ENCODE results near the gene ATP6V1B1. TPM values are rescaled to one million over a fixed set of nuclear protein-coding genes. Genes with fewer than 3 reads are reported as not detected.

The ATP6V1B1 gene
- total and polyA plus RNA-seq, 3 experiments from 2014 or later, result not detected

GRCh38 chr2:70965506-70965905, 29.8 kb downstream of the ATP6V1B1 start:
- no peaks in the 10 kb centered on the region for H3K36me3 ChIP-seq (ENCODE audit: insufficient read depth, low read length)
- Mint-ChIP-seq H3K4me3 (peak overlapping the region; percentile 69 to 90 (median 85)), H3K27me3 (peaks cover 16 to 25% of the 10 kb centered on the region in 2 donors), H3K9me3 (no peaks in the 10 kb centered on the region), H3K4me1 (peaks cover 5 to 8% (median 8%) of the 10 kb centered on the region in 3 donors), H3K27ac (no peak overlapping the region), H3K36me3 (no peaks in the 10 kb centered on the region)
- no peak for DNase-seq
- H3K9me3 ChIP-seq (ENCODE audit: low read length), result no peaks in the 10 kb centered on the region
- ChIA-PET POLR2A (no interaction called here), CTCF (interaction anchor here (1.0 to 7.8 kb wide), 7 partner anchors 10 to 366 kb away, joined by 3 to 89 read pairs (median 20); partner anchors contain the start of genes ANKRD53, NAGK and ZNF638)
- peaks cover 5% of the 10 kb centered on the region for H3K27me3 ChIP-seq (ENCODE audit: insufficient read depth, low read length, poor library complexity, severe bottlenecking)
- H3K4me1 ChIP-seq (ENCODE audit: insufficient read depth, low read length), result peaks cover 6% of the 10 kb centered on the region
- no peak overlapping the region for H3K27ac ChIP-seq (ENCODE audit: low read depth, low read length)
- H3K4me3 ChIP-seq (ENCODE audit: low read length), result peak overlapping the region; percentile 72

- ChIA-PET POLR2A (interaction anchor here (0.8 kb wide), 1 partner anchor 103 kb away, joined by 5 read pairs; no protein-coding TSS in a partner anchor), CTCF (interaction anchor here (1.2 to 7.8 kb wide), 5 partner anchors 8 to 102 kb away, joined by 3 to 89 read pairs (median 31); partner anchors contain the start of genes ANKRD53 and NAGK)
- Mint-ChIP-seq H3K9me3 (no peaks in the 10 kb centered on the region), H3K4me3 (no peak overlapping the region), H3K36me3 (no peaks in the 10 kb centered on the region), H3K4me1 (peaks cover 5 to 8% (median 8%) of the 10 kb centered on the region in 3 donors), H3K27ac (peak overlapping the region in 1 of 8 donors; percentile 61), H3K27me3 (peaks cover 16 to 22% of the 10 kb centered on the region in 2 donors)
- Histone ChIP-seq H3K4me1 (ENCODE audit: insufficient read depth, low read length) (peaks cover 6% of the 10 kb centered on the region), H3K27ac (ENCODE audit: low read depth, low read length) (no peak overlapping the region), H3K9me3 (ENCODE audit: low read length) (no peaks in the 10 kb centered on the region), H3K27me3 (ENCODE audit: insufficient read depth, low read length, poor library complexity, severe bottlenecking) (peaks cover 5% of the 10 kb centered on the region), H3K4me3 (ENCODE audit: low read length) (no peak overlapping the region), H3K36me3 (ENCODE audit: insufficient read depth, low read length) (no peaks in the 10 kb centered on the region)
- no peak for DNase-seq
These were observed 31.0 kb downstream of the ATP6V1B1 start for GRCh38 chr2:70966681-70967080.

- H3K9me3 Mint-ChIP-seq, result no peaks in the 10 kb centered on the region
- peaks cover 14 to 19% of the 10 kb centered on the region in 2 donors for H3K27me3 Mint-ChIP-seq
- Histone ChIP-seq H3K9me3 (ENCODE audit: low read length) (no peaks in the 10 kb centered on the region), H3K4me3 (ENCODE audit: low read length) (no peak overlapping the region), H3K36me3 (ENCODE audit: insufficient read depth, low read length) (no peaks in the 10 kb centered on the region), H3K27ac (ENCODE audit: low read depth, low read length) (no peak overlapping the region), H3K27me3 (ENCODE audit: insufficient read depth, low read length, poor library complexity, severe bottlenecking) (peaks cover 5% of the 10 kb centered on the region), H3K4me1 (ENCODE audit: insufficient read depth, low read length) (peaks cover 6% of the 10 kb centered on the region)
- ChIA-PET POLR2A (no interaction called here), CTCF (interaction anchor here (1.2 to 7.8 kb wide), 4 partner anchors 8 to 33 kb away, joined by 3 to 89 read pairs (median 38); partner anchors contain the start of gene ANKRD53)
- no peak overlapping the region for H3K27ac Mint-ChIP-seq
- no peak overlapping the region for H3K4me3 Mint-ChIP-seq
- peaks cover 5 to 8% (median 8%) of the 10 kb centered on the region in 3 donors for H3K4me1 Mint-ChIP-seq
- DNase-seq, result no peak
- H3K36me3 Mint-ChIP-seq, result no peaks in the 10 kb centered on the region
These were observed 31.5 kb downstream of the ATP6V1B1 start for GRCh38 chr2:70967189-70967588.

- POLR2A ChIA-PET, result no interaction called here
- no peaks in the 10 kb centered on the region for H3K9me3 Mint-ChIP-seq
- Histone ChIP-seq H3K4me3 (ENCODE audit: low read length) (no peak overlapping the region), H3K27me3 (ENCODE audit: insufficient read depth, low read length, poor library complexity, severe bottlenecking) (no peaks in the 10 kb centered on the region), H3K36me3 (ENCODE audit: insufficient read depth, low read length) (no peaks in the 10 kb centered on the region), H3K27ac (ENCODE audit: low read depth, low read length) (no peak overlapping the region), H3K9me3 (ENCODE audit: low read length) (no peaks in the 10 kb centered on the region), H3K4me1 (ENCODE audit: insufficient read depth, low read length) (peaks cover 18% of the 10 kb centered on the region)
- H3K4me3 Mint-ChIP-seq, result no peak overlapping the region
- H3K4me1 Mint-ChIP-seq, result peaks cover 15 to 23% (median 18%) of the 10 kb centered on the region in 3 donors
- H3K27ac Mint-ChIP-seq, result peak overlapping the region in 1 of 8 donors; percentile 5
- peaks cover 0 to 2% (median 1%) of the 10 kb centered on the region in 3 donors for H3K36me3 Mint-ChIP-seq
- peaks cover 2 to 4% of the 10 kb centered on the region in 2 donors for H3K27me3 Mint-ChIP-seq
- no peak for DNase-seq
- CTCF ChIA-PET, result interaction anchor here (1.1 to 4.2 kb wide), 3 partner anchors 9 to 26 kb away, joined by 5 to 31 read pairs (median 21); no protein-coding TSS in a partner anchor
These were observed 38.9 kb downstream of the ATP6V1B1 start for GRCh38 chr2:70974592-70974991.

- Histone ChIP-seq H3K4me3 (ENCODE audit: low read length) (no peak overlapping the region), H3K27ac (ENCODE audit: low read depth, low read length) (no peak overlapping the region), H3K4me1 (ENCODE audit: insufficient read depth, low read length) (peaks cover 18% of the 10 kb centered on the region), H3K36me3 (ENCODE audit: insufficient read depth, low read length) (no peaks in the 10 kb centered on the region), H3K27me3 (ENCODE audit: insufficient read depth, low read length, poor library complexity, severe bottlenecking) (no peaks in the 10 kb centered on the region), H3K9me3 (ENCODE audit: low read length) (no peaks in the 10 kb centered on the region)
- Mint-ChIP-seq H3K27me3 (peaks cover 2 to 4% of the 10 kb centered on the region in 2 donors), H3K9me3 (no peaks in the 10 kb centered on the region), H3K36me3 (peaks cover 0 to 2% (median 1%) of the 10 kb centered on the region in 3 donors), H3K4me1 (peaks cover 15 to 23% (median 18%) of the 10 kb centered on the region in 3 donors), H3K27ac (peak overlapping the region in 3 of 8 donors; percentile 4 to 84 (median 55)), H3K4me3 (no peak overlapping the region)
- ChIA-PET POLR2A (no interaction called here), CTCF (interaction anchor here (0.6 to 4.2 kb wide), 4 partner anchors 9 to 81 kb away, joined by 4 to 31 read pairs (median 13); no protein-coding TSS in a partner anchor)
- no peak for DNase-seq
These were observed 39.5 kb downstream of the ATP6V1B1 start for GRCh38 chr2:70975237-70975636.

- POLR2A ChIA-PET, result interaction anchor here (1.0 kb wide), 1 partner anchor 90 kb away, joined by 4 read pairs; no protein-coding TSS in a partner anchor
- H3K27me3 ChIP-seq (ENCODE audit: insufficient read depth, low read length, poor library complexity, severe bottlenecking), result no peaks in the 10 kb centered on the region
- Mint-ChIP-seq H3K36me3 (peaks cover 0 to 4% (median 2%) of the 10 kb centered on the region in 3 donors), H3K27ac (peak overlapping the region; percentile 84 to 99 (median 95)), H3K4me1 (peaks cover 15 to 23% (median 18%) of the 10 kb centered on the region in 3 donors), H3K9me3 (no peaks in the 10 kb centered on the region), H3K27me3 (peaks cover 0 to 4% of the 10 kb centered on the region in 2 donors), H3K4me3 (peak overlapping the region; percentile 80 to 95 (median 90))
- CTCF ChIA-PET, result interaction anchor here (1.1 to 9.0 kb wide), 3 partner anchors 13 to 31 kb away, joined by 5 to 89 read pairs (median 5); no protein-coding TSS in a partner anchor
- H3K4me3 ChIP-seq (ENCODE audit: low read length), result peak overlapping the region; percentile 95
- peaks cover 18% of the 10 kb centered on the region for H3K4me1 ChIP-seq (ENCODE audit: insufficient read depth, low read length)
- peak overlapping the region; percentile 54 for H3K27ac ChIP-seq (ENCODE audit: low read depth, low read length)
- peak in 1 of 5 donors; percentile 46 for DNase-seq
- H3K36me3 ChIP-seq (ENCODE audit: insufficient read depth, low read length), result no peaks in the 10 kb centered on the region
- H3K9me3 ChIP-seq (ENCODE audit: low read length), result no peaks in the 10 kb centered on the region
These were observed 42.0 kb downstream of the ATP6V1B1 start for GRCh38 chr2:70977605-70978205.

GRCh38 chr2:70978341-70979179, 42.9 kb downstream of the ATP6V1B1 start, which contains the start of gene ANKRD53:
ANKRD53 (plus strand) TSS chr2:70978630; CDS start chr2:70978646, 16 bp downstream.
- peak within 1 kb of the TSS; percentile 80 to 95 (median 90) for H3K4me3 Mint-ChIP-seq
- Histone ChIP-seq H3K9me3 (ENCODE audit: low read length) (no peaks in the 10 kb centered on the region), H3K4me1 (ENCODE audit: insufficient read depth, low read length) (peaks cover 18% of the 10 kb centered on the region), H3K27me3 (ENCODE audit: insufficient read depth, low read length, poor library complexity, severe bottlenecking) (no peaks in the 10 kb centered on the region), H3K27ac (ENCODE audit: low read depth, low read length) (peak within 1 kb of the TSS; percentile 54), H3K4me3 (ENCODE audit: low read length) (peak within 1 kb of the TSS; percentile 95), H3K36me3 (ENCODE audit: insufficient read depth, low read length) (no peaks in the 10 kb centered on the region)
- peaks cover 0 to 4% (median 3%) of the 10 kb centered on the region in 3 donors for H3K36me3 Mint-ChIP-seq
- peak in 2 of 5 donors; percentile 17 to 44 for DNase-seq
- peaks cover 17 to 23% (median 18%) of the 10 kb centered on the region in 3 donors for H3K4me1 Mint-ChIP-seq
- POLR2A ChIA-PET, result interaction anchor here (1.0 kb wide), 1 partner anchor 89 kb away, joined by 4 read pairs; no protein-coding TSS in a partner anchor
- H3K9me3 Mint-ChIP-seq, result no peaks in the 10 kb centered on the region
- peaks cover 0 to 4% of the 10 kb centered on the region in 2 donors for H3K27me3 Mint-ChIP-seq
- peak within 1 kb of the TSS; percentile 84 to 99 (median 95) for H3K27ac Mint-ChIP-seq
- CTCF ChIA-PET, result interaction anchor here (0.7 to 9.0 kb wide), 4 partner anchors 14 to 31 kb away, joined by 3 to 89 read pairs (median 5); no protein-coding TSS in a partner anchor
